ENCODE data around the gene FRMD4A.
"Not testable (repeated sequence)": the region's sequence is repeated elsewhere in the genome, so short reads cannot be mapped to it uniquely, and the experiment has no call there.

Gene FRMD4A

DNA sequence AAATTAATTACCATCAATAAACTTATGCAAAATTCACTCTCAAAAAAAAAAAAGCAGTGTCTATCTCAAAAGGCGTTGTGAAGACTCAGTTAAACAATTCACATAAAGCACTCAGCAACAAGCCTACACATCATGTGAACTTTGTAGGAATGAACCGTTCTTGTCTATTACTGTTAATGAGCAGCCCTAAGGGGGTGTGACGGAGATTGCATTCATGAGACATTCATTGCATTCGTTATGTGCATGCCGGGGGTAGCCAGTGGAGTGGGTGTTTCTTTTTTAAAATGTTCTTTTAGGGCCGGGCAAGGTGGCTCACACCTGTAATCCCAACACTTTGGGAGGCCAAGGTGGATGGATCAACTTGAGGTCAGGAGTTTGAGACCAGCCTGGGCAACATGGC, 551.0 kb downstream of the FRMD4A start:
- H3K4me2 ChIP-seq (ENCODE audit: low read depth, low read length, poor library complexity, severe bottlenecking), result peak overlapping the region; percentile 21
- no peak overlapping the region for H3K9ac ChIP-seq (ENCODE audit: low read length)

DNA sequence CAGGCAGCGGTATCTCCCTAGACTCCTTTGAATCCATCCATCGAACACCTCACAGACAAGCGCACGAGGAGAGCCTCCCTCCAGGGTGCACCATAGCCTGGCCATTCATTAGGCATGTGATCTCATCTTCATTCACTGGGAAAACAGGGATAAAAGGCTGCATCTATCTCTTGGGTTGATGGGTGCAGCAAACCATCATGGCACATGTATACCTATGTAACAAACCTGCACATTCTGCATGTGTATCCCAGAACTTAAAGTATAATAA, 552.1 kb downstream of the FRMD4A start:
- Histone ChIP-seq H3K4me2 (ENCODE audit: low read depth, low read length, poor library complexity, severe bottlenecking) (peak overlapping the region; percentile 24), H2AFZ (ENCODE audit: low read depth, low read length, severe bottlenecking) (peak overlapping the region; percentile 45), H3K27ac (ENCODE audit: low read depth, low read length) (peak overlapping the region; percentile 67)
- H4K20me1 ChIP-seq (ENCODE audit: low read depth, low read length); H3K27me3 ChIP-seq (ENCODE audit: low read length); H3K4me3 ChIP-seq (ENCODE audit: insufficient read depth, low read length, poor library complexity, severe bottlenecking); H3K9me3 ChIP-seq (ENCODE audit: insufficient read depth, low read length); H3K9ac ChIP-seq (ENCODE audit: low read length); H3K36me3 ChIP-seq (ENCODE audit: low read length); H3K79me2 ChIP-seq (ENCODE audit: insufficient read depth, low read length); H3K9me2 ChIP-seq (replicated peaks; ENCODE audit: insufficient read depth, low read length); H3F3A ChIP-seq (ENCODE audit: insufficient read depth): not testable (repeated sequence)

More for the DNA sequence above, 551.0 kb downstream of the FRMD4A start:
- Histone ChIP-seq H3F3A (ENCODE audit: insufficient read depth) (peaks cover 5% of the 10 kb centered on the region; the same call in 1 of the 2 replicates), H4K20me1 (ENCODE audit: low read depth, low read length) (no peaks in the 10 kb centered on the region), H3K9me2 (replicated peaks; ENCODE audit: insufficient read depth, low read length) (no peaks in the 10 kb centered on the region), H3K79me2 (ENCODE audit: insufficient read depth, low read length) (no peaks in the 10 kb centered on the region), H3K27ac (ENCODE audit: low read depth, low read length) (peak overlapping the region; percentile 90), H3K27me3 (ENCODE audit: low read length) (no peaks in the 10 kb centered on the region), H3K36me3 (ENCODE audit: low read length) (no peaks in the 10 kb centered on the region), H3K9me3 (ENCODE audit: insufficient read depth, low read length) (no peaks in the 10 kb centered on the region), H2AFZ (ENCODE audit: low read depth, low read length, severe bottlenecking) (no peak overlapping the region), H3K4me3 (ENCODE audit: insufficient read depth, low read length, poor library complexity, severe bottlenecking) (no peak overlapping the region)
- TF ChIP-seq CTCF (IDR thresholded peaks at IDR 0.05; ENCODE audit: insufficient read depth, low read length, poor library complexity, severe bottlenecking) (no peak), EZH2phosphoT487 (conservative IDR thresholded peaks at IDR 0.05; ENCODE audit: low read length) (no peak)

DNA sequence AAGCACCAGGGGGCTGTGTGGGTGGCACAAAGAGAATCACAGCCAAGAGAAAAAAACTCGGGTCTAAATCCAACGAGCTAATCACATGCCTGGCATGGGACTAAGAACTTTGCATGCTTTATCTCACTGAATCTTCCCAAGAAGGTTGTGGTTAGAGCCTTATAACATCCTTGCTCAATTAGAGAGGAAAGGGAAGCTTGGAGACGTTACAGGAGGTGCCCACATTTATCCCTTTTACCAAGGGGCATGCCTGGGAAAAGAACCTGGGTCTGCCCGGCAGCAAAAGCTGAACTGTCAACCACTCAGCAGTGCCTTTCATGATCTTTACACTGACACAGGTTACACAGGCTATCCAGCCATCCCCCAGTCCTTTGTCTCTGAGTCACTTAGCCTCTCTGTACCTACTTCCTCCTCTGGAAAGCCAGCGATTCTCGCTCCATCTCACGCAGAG, 553.8 kb downstream of the FRMD4A start:
- H3K9me2 ChIP-seq (replicated peaks; ENCODE audit: insufficient read depth, low read length), result no peaks in the 10 kb centered on the region

More for the DNA sequence above, 553.8 kb downstream of the FRMD4A start:
- Histone ChIP-seq H3K4me2 (ENCODE audit: low read depth, low read length, poor library complexity, severe bottlenecking) (no peak overlapping the region), H3K27ac (ENCODE audit: low read depth, low read length) (no peak overlapping the region), H4K20me1 (ENCODE audit: low read depth, low read length) (no peaks in the 10 kb centered on the region), H3K9ac (ENCODE audit: low read length) (no peak overlapping the region), H3K27me3 (ENCODE audit: low read length) (no peaks in the 10 kb centered on the region), H3K36me3 (ENCODE audit: low read length) (no peaks in the 10 kb centered on the region), H2AFZ (ENCODE audit: low read depth, low read length, severe bottlenecking) (no peak overlapping the region), H3K4me3 (ENCODE audit: insufficient read depth, low read length, poor library complexity, severe bottlenecking) (no peak overlapping the region), H3K9me3 (ENCODE audit: insufficient read depth, low read length) (no peaks in the 10 kb centered on the region), H3K79me2 (ENCODE audit: insufficient read depth, low read length) (no peaks in the 10 kb centered on the region), H3F3A (ENCODE audit: insufficient read depth) (no peaks in the 10 kb centered on the region)
- TF ChIP-seq EZH2phosphoT487 (conservative IDR thresholded peaks at IDR 0.05; ENCODE audit: low read length), result no peak
- no peak for TF ChIP-seq CTCF (IDR thresholded peaks at IDR 0.05; ENCODE audit: insufficient read depth, low read length, poor library complexity, severe bottlenecking)

Data from SU-DHL-6 (cell line).